Upper lobe of left lung (tissue), 6 donors: ENCODE results near the gene CAMK1D. TPM values are rescaled to one million over a fixed set of nuclear protein-coding genes. Genes with fewer than 3 reads are reported as not detected.

Source experiments
- ATAC-seq, 2 donors: fragments of 200-7000 bp; cut with Tn5 transposase; one replicate each; pipeline ENCODE4 v1.9.1; 2022; ENCODE audit warnings: mild to moderate bottlenecking in 2 of 2, moderate library complexity in 2 of 2; ENCODE audit not compliant: low FRiP score in 2 of 2
- DNase-seq, 2 donors: peaks; one replicate each; pipeline ENCODE4 v3.0.0-alpha.2; 2019 to 2020
- H3K27ac ChIP-seq, 4 donors: fragments of 200-600 bp; sonication (generic); one replicate each; pipeline ENCODE4 v1.5.1; 2016 to 2019
- H3K27me3 ChIP-seq, 4 donors: fragments of 200-600 bp; sonication (generic); one replicate each; pipeline ENCODE4 v1.5.1; 2017 to 2019
- H3K36me3 ChIP-seq, 4 donors: fragments of 200-600 bp; sonication (generic); one replicate each; pipeline ENCODE4 v1.5.1; 2016 to 2019
- H3K4me1 ChIP-seq, 4 donors: fragments of 200-600 bp; sonication (generic); one replicate each; pipeline ENCODE4 v1.5.1; 2018 to 2019
- H3K4me3 ChIP-seq, 4 donors: fragments of 200-600 bp; sonication (generic); one replicate each; pipeline ENCODE4 v1.5.1; 2017 to 2019; ENCODE audit warnings: mild to moderate bottlenecking in 2 of 4, moderate library complexity in 1 of 4
- H3K9me3 ChIP-seq, 4 donors: fragments of 200-600 bp; sonication (generic); one replicate each; pipeline ENCODE4 v1.5.1; 2018 to 2019
- CTCF ChIP-seq, 6 experiments: fragments of 450-650 bp in 4 of 6; fragments of 200-600 bp in 2 of 6; sonication (generic) in 2 of 6; IDR thresholded peaks; one replicate each; pipeline ENCODE4 v1.5.1; 2016 to 2019; ENCODE audit warnings: antibody characterized with exemption in 6 of 6
- EP300 ChIP-seq, 4 donors: sonication (generic); formaldehyde crosslinking; IDR thresholded peaks; one replicate each; pipeline ENCODE4 v1.5.1; 2017; ENCODE audit warnings: antibody characterized with exemption in 4 of 4, control low read depth in 2 of 4
- POLR2A ChIP-seq, 4 donors: fragments of 450-650 bp; IDR thresholded peaks; one replicate each; pipeline ENCODE4 v1.5.1; 2016 to 2017; ENCODE audit warnings: antibody characterized with exemption in 4 of 4, mild to moderate bottlenecking in 2 of 4
- POLR2AphosphoS5 ChIP-seq, 2 donors: sonication (generic); formaldehyde crosslinking; IDR thresholded peaks; one replicate each; pipeline ENCODE4 v1.5.1; 2017; ENCODE audit warnings: antibody characterized with exemption in 2 of 2
- WGBS, 2 donors: methylation state at CpG; one replicate each; pipeline ENCODE4 v1.1.5; 2017 to 2018; 5-methylcytosine and 5-hydroxymethylcytosine counted together
- total RNA-seq, 6 donors: library from RNA; depleted of rRNA in 4 of 6; stranded (reverse); fragments of >200 nt in 4 of 6; gene quantifications; one replicate each; pipeline versions ENCODE4 v1.1.0 to v1.2.1, GENCODE V29; 2016 to 2021
- donor health status: DM: no; HTN: no; CAD: no; lungs with moderate emphysema.
- donor health status: DM: no; HTN: yes; CAD: no; lungs with severe emphysema.

CAMK1D gene
- total RNA-seq, 6 donors from 2014 or later, result 6.2 to 29.2 (median 19.0) TPM

- Histone ChIP-seq H3K27ac (no peak overlapping the region), H3K36me3 (no peaks in the 10 kb centered on the region), H3K27me3 (no peaks in the 10 kb centered on the region), H3K9me3 (no peaks in the 10 kb centered on the region), H3K4me1 (no peaks in the 10 kb centered on the region), H3K4me3 (no peak overlapping the region)
- 88 to 95% methylated on average over 11 of the region's 11 CpGs for WGBS, 2 donors
- ATAC-seq (no peak), DNase-seq (no peak)
- TF ChIP-seq EP300 (IDR thresholded peaks at IDR 0.05), result no peak
- no peak for TF ChIP-seq CTCF (IDR thresholded peaks at IDR 0.05)
- no peak for TF ChIP-seq POLR2A (IDR thresholded peaks at IDR 0.05)
- no peak for TF ChIP-seq POLR2AphosphoS5 (IDR thresholded peaks at IDR 0.05)
Observed at GRCh38 chr10:12645449-12645848, 296.1 kb downstream of the CAMK1D start.

GRCh38 chr10:12649012-12649584, 299.8 kb downstream of the CAMK1D start:
- WGBS, 2 donors, result 55 to 71% methylated on average over 9 of the region's 9 CpGs
- Histone ChIP-seq H3K27me3 (no peaks in the 10 kb centered on the region), H3K36me3 (no peaks in the 10 kb centered on the region), H3K9me3 (peaks cover 0 to 3% (median 0%) of the 10 kb centered on the region in 4 donors), H3K4me1 (no peaks in the 10 kb centered on the region), H3K27ac (no peak overlapping the region), H3K4me3 (no peak overlapping the region)
- DNase-seq (no peak), ATAC-seq (no peak)
- no peak for TF ChIP-seq EP300 (IDR thresholded peaks at IDR 0.05)

- no peak for TF ChIP-seq CTCF (IDR thresholded peaks at IDR 0.05)
- no peak for TF ChIP-seq POLR2AphosphoS5 (IDR thresholded peaks at IDR 0.05)
- no peak for TF ChIP-seq POLR2A (IDR thresholded peaks at IDR 0.05)
- no peak for TF ChIP-seq EP300 (IDR thresholded peaks at IDR 0.05)
- Histone ChIP-seq H3K4me1 (no peaks in the 10 kb centered on the region), H3K9me3 (peaks cover 0 to 3% (median 0%) of the 10 kb centered on the region in 4 donors), H3K27ac (no peak overlapping the region), H3K27me3 (no peaks in the 10 kb centered on the region), H3K4me3 (no peak overlapping the region), H3K36me3 (no peaks in the 10 kb centered on the region)
- DNase-seq, result peak in 1 of 2 donors; percentile 49
- ATAC-seq, result no peak
- WGBS, 2 donors, result 78 to 94% methylated on average over 6 to 8 of the region's 8 CpGs
Observed at GRCh38 chr10:12650122-12650521, 300.8 kb downstream of the CAMK1D start.

GRCh38 chr10:12650538-12651298, 301.4 kb downstream of the CAMK1D start:
- Histone ChIP-seq H3K27ac (no peak overlapping the region), H3K27me3 (no peaks in the 10 kb centered on the region), H3K4me1 (no peaks in the 10 kb centered on the region), H3K36me3 (no peaks in the 10 kb centered on the region), H3K9me3 (peaks cover 0 to 3% (median 0%) of the 10 kb centered on the region in 4 donors), H3K4me3 (no peak overlapping the region)
- ATAC-seq (no peak), DNase-seq (no peak)
- WGBS, 2 donors, result 71 to 73% methylated on average over 19 to 20 of the region's 20 CpGs
- no peak for TF ChIP-seq EP300 (IDR thresholded peaks at IDR 0.05)

GRCh38 chr10:12655940-12656339, 306.6 kb downstream of the CAMK1D start:
- no peak overlapping the region for H3K4me3 ChIP-seq
- H3K4me1 ChIP-seq, result no peaks in the 10 kb centered on the region
- 75 to 80% methylated on average over 2 of the region's 2 CpGs for WGBS, 2 donors
- ATAC-seq (no peak), DNase-seq (no peak)
- TF ChIP-seq POLR2AphosphoS5 (IDR thresholded peaks at IDR 0.05) (no peak), POLR2A (IDR thresholded peaks at IDR 0.05) (no peak), CTCF (IDR thresholded peaks at IDR 0.05) (no peak), EP300 (IDR thresholded peaks at IDR 0.05) (no peak)
- H3K27me3 ChIP-seq, result no peaks in the 10 kb centered on the region
- H3K9me3 ChIP-seq, result peaks cover 0 to 3% (median 0%) of the 10 kb centered on the region in 4 donors
- H3K27ac ChIP-seq, result no peak overlapping the region
- no peaks in the 10 kb centered on the region for H3K36me3 ChIP-seq
